ENCODE measurements around the gene PCP2. TPM values are rescaled to one million over a fixed set of nuclear protein-coding genes. Genes with fewer than 3 reads are reported as not detected.

Gene PCP2
- not detected in 2 replicates for total RNA-seq
- 0.60 and 0.62 TPM in 2 replicates for polyA plus RNA-seq

- TF ChIP-seq EZH2phosphoT487 (IDR thresholded peaks at IDR 0.05; ENCODE audit: low read depth, severe bottlenecking, unreplicated experiment) = no peak
- no peak for TF ChIP-seq CTCF (IDR thresholded peaks at IDR 0.05; ENCODE audit: poor library complexity)
- TF ChIP-seq EZH2 (IDR thresholded peaks at IDR 0.05; ENCODE audit: borderline replicate concordance) = no peak
- H3K4me2 ChIP-seq = no peak within 1 kb of the TSS
- H4K20me1 ChIP-seq (ENCODE audit: insufficient read depth, poor library complexity, severe bottlenecking) = no peaks in the 10 kb centered on the region
- H3K27ac ChIP-seq = no peak within 1 kb of the TSS
- no peaks in the 10 kb centered on the region for H3K36me3 ChIP-seq (replicated peaks; ENCODE audit: insufficient read depth, low read depth)
- peaks cover 10% of the 10 kb centered on the region for H3K4me1 ChIP-seq (ENCODE audit: insufficient read depth)
- WGBS (ENCODE audit: low lambda C conversion rate, missing lambda C conversion rate) = 28% methylated on average over 2 of the region's 2 CpGs
- H3K9me2 ChIP-seq (replicated peaks; ENCODE audit: insufficient read depth) = no peaks in the 10 kb centered on the region
- DNase-seq (ENCODE audit: low spot score) = no peak
- H2AFZ ChIP-seq = no peak within 1 kb of the TSS
- H3K27me3 ChIP-seq = no peaks in the 10 kb centered on the region
- H3K79me2 ChIP-seq = peaks cover 36% of the 10 kb centered on the region
- no peaks in the 10 kb centered on the region for H3K9me3 ChIP-seq (ENCODE audit: low read depth)
- H3K4me3 ChIP-seq = no peak within 1 kb of the TSS
Measured at GRCh38 chr19:7633698-7634097, at the start of gene PCP2. Gene PCP2 (minus strand): TSS chr19:7633719. CDS start chr19:7633457, 262 bp downstream.

GRCh38 chr19:7682175-7682855 is 48.8 kb upstream of the PCP2 start:
- Histone ChIP-seq H3K4me2 (peak overlapping the region; percentile 99), H3K27ac (no peak overlapping the region), H3K9me3 (ENCODE audit: low read depth) (no peaks in the 10 kb centered on the region), H3K4me1 (ENCODE audit: insufficient read depth) (no peaks in the 10 kb centered on the region), H3K9me2 (replicated peaks; ENCODE audit: insufficient read depth) (no peaks in the 10 kb centered on the region), H4K20me1 (ENCODE audit: insufficient read depth, poor library complexity, severe bottlenecking) (no peaks in the 10 kb centered on the region), H3K36me3 (replicated peaks; ENCODE audit: insufficient read depth, low read depth) (no peaks in the 10 kb centered on the region), H3K4me3 (no peak overlapping the region), H3K27me3 (peaks cover 5% of the 10 kb centered on the region), H3K79me2 (peaks cover 14% of the 10 kb centered on the region), H2AFZ (no peak overlapping the region)
- TF ChIP-seq EZH2 (IDR thresholded peaks at IDR 0.05; ENCODE audit: borderline replicate concordance) (no peak), EZH2phosphoT487 (IDR thresholded peaks at IDR 0.05; ENCODE audit: low read depth, severe bottlenecking, unreplicated experiment) (no peak), CTCF (IDR thresholded peaks at IDR 0.05; ENCODE audit: poor library complexity) (no peak)
- WGBS (ENCODE audit: low lambda C conversion rate, missing lambda C conversion rate) = 98% methylated on average over 71 of the region's 74 CpGs
- DNase-seq (ENCODE audit: low spot score) = no peak

- WGBS (ENCODE audit: low lambda C conversion rate, missing lambda C conversion rate) = 34% methylated on average over 33 of the region's 43 CpGs
- Histone ChIP-seq H2AFZ (peak overlapping the region; percentile 100), H3K4me1 (ENCODE audit: insufficient read depth) (no peaks in the 10 kb centered on the region), H3K79me2 (peaks cover 14% of the 10 kb centered on the region), H3K9me2 (replicated peaks; ENCODE audit: insufficient read depth) (no peaks in the 10 kb centered on the region), H3K9me3 (ENCODE audit: low read depth) (no peaks in the 10 kb centered on the region), H3K36me3 (replicated peaks; ENCODE audit: insufficient read depth, low read depth) (no peaks in the 10 kb centered on the region), H3K4me3 (peak overlapping the region; percentile 92), H3K4me2 (peak overlapping the region; percentile 99), H3K27ac (peak overlapping the region; percentile 66), H3K27me3 (peaks cover 5% of the 10 kb centered on the region), H4K20me1 (ENCODE audit: insufficient read depth, poor library complexity, severe bottlenecking) (no peaks in the 10 kb centered on the region)
- TF ChIP-seq EZH2 (IDR thresholded peaks at IDR 0.05; ENCODE audit: borderline replicate concordance) (no peak), EZH2phosphoT487 (IDR thresholded peaks at IDR 0.05; ENCODE audit: low read depth, severe bottlenecking, unreplicated experiment) (no peak), CTCF (IDR thresholded peaks at IDR 0.05; ENCODE audit: poor library complexity) (peak; percentile 49)
- DNase-seq (ENCODE audit: low spot score) = peak; percentile 91
Measured at GRCh38 chr19:7681340-7682174, 48.0 kb upstream of the PCP2 start.
